GM23248 (cell line): ENCODE data around the gene CHGA.

ENCODE experiments used
- EZH2 ChIP-seq: fragments of 200-600 bp; sonication (generic); IDR thresholded peaks from 2 replicates; pipeline ENCODE4 v1.6.1; 2018; ENCODE audit warnings: antibody characterized with exemption, mild to moderate bottlenecking; ENCODE audit not compliant: insufficient read depth, poor library complexity, severe bottlenecking
- EZH2phosphoT487 ChIP-seq: fragments of 200-600 bp; sonication (generic); IDR thresholded peaks from 2 replicates; pipeline ENCODE4 v1.6.1; 2018; ENCODE audit warnings: antibody characterized with exemption, moderate library complexity, mild to moderate bottlenecking, low read depth; ENCODE audit not compliant: insufficient read depth

- TF ChIP-seq EZH2 (no peak), EZH2phosphoT487 (no peak)
Measured at GRCh38 chr14:92887157-92887556, 35.8 kb upstream of the CHGA start.
